22Rv1 (cell line): ENCODE data around the gene SKAP2.

Experiments used
- ZFX ChIP-seq: fragments of 450-650 bp; IDR thresholded peaks from 2 replicates; pipeline ENCODE4 v1.6.1; 2017; ENCODE audit warnings: antibody characterized with exemption, borderline replicate concordance
- TF ChIP-seq, protein P1 (sequence below): fragments of 450-650 bp; IDR thresholded peaks from 2 replicates; pipeline ENCODE4 v1.5.1; 2017; ENCODE audit warnings: mild to moderate bottlenecking

DNA sequence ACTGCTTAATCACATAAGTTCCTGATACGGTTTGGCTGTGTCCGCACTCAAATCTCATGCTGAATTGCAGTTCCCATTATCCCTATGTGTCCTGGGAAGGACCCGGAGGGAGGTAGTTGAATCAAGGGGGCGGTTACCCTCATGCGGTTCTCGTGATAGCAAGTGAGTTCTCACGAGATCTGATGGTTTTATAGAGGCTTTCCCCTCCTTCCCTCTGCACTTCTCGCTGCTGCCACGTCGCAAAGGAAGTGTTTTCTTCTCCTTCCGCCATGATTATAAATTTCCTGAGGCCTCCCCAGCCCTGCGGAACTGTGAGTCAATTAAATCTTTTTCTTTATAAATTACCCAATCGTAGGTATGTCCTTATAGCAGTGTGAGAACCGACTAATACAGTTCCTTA is 226.2 kb downstream of the SKAP2 start:
- TF ChIP-seq, protein P1, sequence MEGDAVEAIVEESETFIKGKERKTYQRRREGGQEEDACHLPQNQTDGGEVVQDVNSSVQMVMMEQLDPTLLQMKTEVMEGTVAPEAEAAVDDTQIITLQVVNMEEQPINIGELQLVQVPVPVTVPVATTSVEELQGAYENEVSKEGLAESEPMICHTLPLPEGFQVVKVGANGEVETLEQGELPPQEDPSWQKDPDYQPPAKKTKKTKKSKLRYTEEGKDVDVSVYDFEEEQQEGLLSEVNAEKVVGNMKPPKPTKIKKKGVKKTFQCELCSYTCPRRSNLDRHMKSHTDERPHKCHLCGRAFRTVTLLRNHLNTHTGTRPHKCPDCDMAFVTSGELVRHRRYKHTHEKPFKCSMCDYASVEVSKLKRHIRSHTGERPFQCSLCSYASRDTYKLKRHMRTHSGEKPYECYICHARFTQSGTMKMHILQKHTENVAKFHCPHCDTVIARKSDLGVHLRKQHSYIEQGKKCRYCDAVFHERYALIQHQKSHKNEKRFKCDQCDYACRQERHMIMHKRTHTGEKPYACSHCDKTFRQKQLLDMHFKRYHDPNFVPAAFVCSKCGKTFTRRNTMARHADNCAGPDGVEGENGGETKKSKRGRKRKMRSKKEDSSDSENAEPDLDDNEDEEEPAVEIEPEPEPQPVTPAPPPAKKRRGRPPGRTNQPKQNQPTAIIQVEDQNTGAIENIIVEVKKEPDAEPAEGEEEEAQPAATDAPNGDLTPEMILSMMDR, result no peak
- no peak for TF ChIP-seq ZFX
